Occipital lobe (tissue), 2 donors: ENCODE results near the gene GCK. TPM values are rescaled to one million over a fixed set of nuclear protein-coding genes. Genes with fewer than 3 reads are reported as not detected.

Source experiments
- DNase-seq: peaks from one replicate; lab custom pipeline; 2025; lab: John Stamatoyannopoulos, UW
- total RNA-seq: library from RNA; depleted of rRNA; stranded (reverse); fragments of >200 nt; gene quantifications from one replicate; pipeline ENCODE4 v1.2.3, GENCODE V29; 2014

Gene GCK
- 5.1 TPM for total RNA-seq

- DNase-seq: no peak
Measured at GRCh38 chr7:44189286-44189992, at the start of gene GCK. Gene GCK, minus strand, starts transcription at chr7:44189439. Its CDS starts 486 bp downstream, at chr7:44188953.

- peak; percentile 39 for DNase-seq
Measured at GRCh38 chr7:44238116-44238695, 49.0 kb upstream of the GCK start.

GRCh38 chr7:44237696-44238095, 48.5 kb upstream of the GCK start:
- no peak for DNase-seq

GRCh38 chr7:44236333-44236728, 47.1 kb upstream of the GCK start:
- no peak for DNase-seq

- DNase-seq: no peak
Measured at GRCh38 chr7:44235582-44236332, 46.5 kb upstream of the GCK start.

GRCh38 chr7:44235066-44235465, 45.8 kb upstream of the GCK start:
- no peak for DNase-seq

GRCh38 chr7:44232901-44233715, 43.9 kb upstream of the GCK start:
- DNase-seq: no peak

- DNase-seq: no peak
Measured at GRCh38 chr7:44232396-44232795, 43.2 kb upstream of the GCK start.

GRCh38 chr7:44231088-44231487, 41.8 kb upstream of the GCK start:
- no peak for DNase-seq

- DNase-seq: no peak
Measured at GRCh38 chr7:44230286-44230685, 41.0 kb upstream of the GCK start.

- no peak for DNase-seq
Measured at GRCh38 chr7:44229546-44230105, 40.4 kb upstream of the GCK start.

GRCh38 chr7:44228571-44229350, 39.5 kb upstream of the GCK start:
- DNase-seq: no peak

GRCh38 chr7:44227911-44228310, 38.7 kb upstream of the GCK start:
- DNase-seq: no peak

- DNase-seq: no peak
Measured at GRCh38 chr7:44226396-44226753, 37.1 kb upstream of the GCK start.

- DNase-seq: no peak
Measured at GRCh38 chr7:44225566-44226395, 36.5 kb upstream of the GCK start.

- DNase-seq: no peak
Measured at GRCh38 chr7:44224974-44225565, 35.8 kb upstream of the GCK start.

- no peak for DNase-seq
Measured at GRCh38 chr7:44224080-44224973, 35.1 kb upstream of the GCK start.

GRCh38 chr7:44223362-44224079, 34.3 kb upstream of the GCK start:
- DNase-seq: no peak
